HG02885 (cell line): ENCODE results near the gene CNTFR.

Experiments used
- ATAC-seq: cut with Tn5 transposase; IDR thresholded peaks from one replicate; pipeline ENCODE4 v1.9.1; 2021; ENCODE audit warnings: mild to moderate bottlenecking; ENCODE audit not compliant: unreplicated experiment, poor library complexity

CNTFR gene

GRCh38 chr9:34557426-34558321 is 31.9 kb downstream of the CNTFR start:
- ATAC-seq = no peak

- ATAC-seq = no peak
Measured at GRCh38 chr9:34556949-34557348, 32.6 kb downstream of the CNTFR start.

GRCh38 chr9:34555936-34556525 is 33.5 kb downstream of the CNTFR start:
- ATAC-seq = no peak

- ATAC-seq = no peak
Measured at GRCh38 chr9:34555500-34555899, 34.0 kb downstream of the CNTFR start.

DNA sequence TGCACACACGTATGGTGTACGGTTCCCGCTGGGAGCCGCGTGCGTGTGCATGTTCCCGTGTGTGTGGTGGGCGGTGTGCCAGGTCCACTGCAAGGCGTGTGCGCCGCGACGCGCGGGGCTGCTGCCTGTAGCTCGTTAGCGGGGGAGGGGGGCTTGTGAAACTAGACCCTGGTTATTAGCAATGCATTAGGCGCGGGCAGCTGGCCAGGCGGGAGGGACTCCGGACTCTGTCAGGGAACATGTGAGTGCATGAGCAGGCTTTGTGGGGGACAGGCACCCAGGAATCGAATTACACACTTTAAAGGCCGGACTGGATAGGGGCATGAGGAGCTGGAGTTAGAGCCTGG is 34.5 kb downstream of the CNTFR start:
- ATAC-seq = no peak

GRCh38 chr9:34554211-34555001 is 35.1 kb downstream of the CNTFR start:
- ATAC-seq = no peak

- ATAC-seq = no peak
Measured at GRCh38 chr9:34553511-34554021, 36.0 kb downstream of the CNTFR start.

DNA sequence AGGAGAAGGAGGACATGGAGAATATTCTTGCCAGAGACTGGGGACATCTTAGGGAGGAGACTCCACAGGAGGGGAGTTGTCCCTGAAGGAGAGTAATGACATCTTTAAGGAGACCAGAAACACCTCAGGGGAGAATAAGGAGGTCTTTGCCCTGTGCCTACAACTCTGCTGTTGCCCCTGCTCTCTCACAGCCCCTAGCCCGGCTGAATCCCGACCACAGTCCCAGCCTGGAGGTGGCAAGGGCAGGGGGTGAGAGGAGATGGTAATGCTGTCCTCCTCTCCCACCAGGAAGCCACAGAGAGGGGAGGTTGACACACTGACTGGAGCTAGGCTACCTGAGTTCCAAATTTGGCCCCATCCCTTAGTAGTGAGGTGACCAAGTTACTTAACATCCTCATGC is 36.5 kb downstream of the CNTFR start:
- no peak for ATAC-seq

GRCh38 chr9:34552606-34552981 is 36.9 kb downstream of the CNTFR start:
- ATAC-seq = no peak

DNA sequence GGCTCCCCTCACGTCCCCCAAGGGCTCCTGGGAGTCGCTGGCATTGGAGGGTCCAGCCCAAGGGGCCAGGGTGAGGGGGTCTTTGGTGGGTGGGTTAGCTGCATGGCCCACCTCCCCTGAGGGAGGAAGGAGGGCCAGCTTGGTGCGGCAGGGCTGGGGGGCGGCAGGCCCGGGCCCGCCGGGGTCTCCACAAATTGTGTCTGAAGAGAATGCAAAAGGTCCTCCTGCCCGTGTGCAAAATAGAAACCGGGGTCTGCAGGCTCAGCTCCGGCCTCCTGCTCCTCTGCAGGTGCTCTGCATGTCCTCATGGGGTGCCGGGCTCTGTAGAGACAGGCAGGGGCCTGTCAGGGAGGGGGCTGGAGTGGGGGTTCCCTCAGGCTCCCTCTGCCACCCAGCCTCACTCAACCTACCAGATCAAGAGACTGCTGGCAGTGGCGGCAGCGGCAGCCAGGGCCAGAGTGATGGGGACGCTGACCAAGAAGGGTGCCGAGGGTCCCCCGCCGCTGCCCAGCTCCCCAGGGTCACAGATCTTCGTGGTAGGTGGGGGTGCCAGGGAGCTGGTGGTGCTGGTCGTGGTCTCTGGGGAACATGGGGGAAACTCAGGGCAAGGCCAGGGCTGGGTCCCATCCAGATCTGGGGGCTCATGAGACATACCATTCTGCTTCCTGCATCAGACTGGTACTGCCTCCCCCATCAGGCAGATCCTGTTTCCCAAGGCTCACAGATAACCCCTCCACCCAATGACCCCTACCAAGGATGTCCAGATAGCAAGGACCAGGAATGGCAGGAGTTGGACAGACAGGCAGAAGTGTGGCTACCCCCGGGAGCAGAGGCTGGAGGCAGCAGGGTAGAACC is 37.5 kb downstream of the CNTFR start:
- ATAC-seq = no peak

DNA sequence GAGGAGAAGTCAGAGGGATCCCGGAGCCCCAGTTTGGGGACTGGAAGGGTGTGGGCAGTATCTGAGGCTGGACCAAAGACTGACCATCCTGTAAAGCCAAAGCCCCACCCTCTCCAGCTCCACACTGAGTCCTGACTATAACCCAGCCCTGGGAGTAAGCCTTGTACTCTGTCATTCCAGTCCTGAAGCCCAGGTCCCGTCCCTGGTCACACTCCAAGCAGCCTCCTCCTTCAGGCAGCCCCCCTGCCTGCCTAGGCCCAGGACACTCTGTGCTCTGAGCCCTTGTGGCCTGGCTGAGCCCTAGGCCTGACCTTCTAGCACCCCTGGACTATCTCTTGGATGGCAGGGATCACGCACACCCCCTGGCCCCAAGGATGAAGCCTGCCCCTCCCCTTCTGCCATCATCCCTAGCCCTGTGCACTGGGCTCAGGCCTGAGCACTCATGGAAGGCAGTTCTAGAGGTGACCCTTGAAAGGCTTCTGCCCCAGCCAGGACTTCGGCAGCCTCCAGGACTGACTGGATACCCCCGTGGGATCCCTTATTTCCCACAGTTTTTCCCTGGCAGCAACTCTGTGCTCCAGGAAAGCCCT is 38.7 kb downstream of the CNTFR start:
- ATAC-seq = no peak

GRCh38 chr9:34550016-34550680 is 39.4 kb downstream of the CNTFR start:
- ATAC-seq = no peak

DNA sequence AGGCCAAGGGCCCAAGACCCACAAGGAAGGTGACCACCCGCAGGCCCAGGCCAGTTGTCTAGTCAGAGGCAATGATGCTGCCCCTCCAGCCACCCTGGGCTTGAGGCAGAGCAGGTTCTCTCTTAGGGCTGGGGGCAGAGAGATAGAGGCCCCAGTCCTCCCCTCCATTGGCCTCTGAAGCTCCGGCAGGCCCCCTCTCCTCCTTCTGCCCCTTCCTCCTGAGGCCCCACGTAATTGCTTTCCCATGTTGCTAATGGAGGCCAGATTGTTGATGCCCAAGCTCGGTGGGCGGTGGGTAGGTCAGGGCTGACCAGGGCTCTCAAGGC is 40.2 kb downstream of the CNTFR start:
- no peak for ATAC-seq

DNA sequence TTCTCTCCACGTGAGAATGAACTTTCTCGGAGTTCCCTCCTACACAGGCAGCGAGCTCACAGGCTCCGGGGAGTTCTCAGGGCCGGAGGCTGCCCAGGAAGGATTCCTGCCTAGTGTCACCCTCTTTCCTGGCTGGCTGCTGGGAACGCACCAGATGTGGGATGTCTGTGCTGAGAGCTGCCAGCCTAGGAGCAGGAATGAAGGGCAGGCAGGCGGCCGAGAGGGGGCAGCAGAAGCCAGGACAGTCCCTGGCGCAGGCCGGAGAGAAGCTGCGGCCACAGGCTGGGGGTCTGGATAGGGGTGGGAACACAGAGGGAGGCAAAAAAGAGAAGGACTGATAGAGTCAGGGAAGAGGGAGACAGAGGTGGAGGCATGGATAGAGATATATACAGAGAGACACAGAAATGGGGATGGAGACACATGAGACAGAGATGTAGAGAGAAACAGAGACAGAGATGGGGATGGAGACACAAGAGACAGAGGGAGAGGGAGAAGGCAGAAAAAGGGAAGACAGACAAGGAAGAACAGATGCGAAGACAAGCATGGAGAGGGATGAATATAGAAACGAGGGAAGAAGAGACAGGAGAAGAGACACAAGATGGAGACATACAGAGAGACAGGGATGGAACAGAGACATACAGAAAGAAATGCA is 41.4 kb downstream of the CNTFR start:
- peak; percentile 44 for ATAC-seq

- no peak for ATAC-seq
Measured at GRCh38 chr9:34546834-34547827, 42.4 kb downstream of the CNTFR start.

DNA sequence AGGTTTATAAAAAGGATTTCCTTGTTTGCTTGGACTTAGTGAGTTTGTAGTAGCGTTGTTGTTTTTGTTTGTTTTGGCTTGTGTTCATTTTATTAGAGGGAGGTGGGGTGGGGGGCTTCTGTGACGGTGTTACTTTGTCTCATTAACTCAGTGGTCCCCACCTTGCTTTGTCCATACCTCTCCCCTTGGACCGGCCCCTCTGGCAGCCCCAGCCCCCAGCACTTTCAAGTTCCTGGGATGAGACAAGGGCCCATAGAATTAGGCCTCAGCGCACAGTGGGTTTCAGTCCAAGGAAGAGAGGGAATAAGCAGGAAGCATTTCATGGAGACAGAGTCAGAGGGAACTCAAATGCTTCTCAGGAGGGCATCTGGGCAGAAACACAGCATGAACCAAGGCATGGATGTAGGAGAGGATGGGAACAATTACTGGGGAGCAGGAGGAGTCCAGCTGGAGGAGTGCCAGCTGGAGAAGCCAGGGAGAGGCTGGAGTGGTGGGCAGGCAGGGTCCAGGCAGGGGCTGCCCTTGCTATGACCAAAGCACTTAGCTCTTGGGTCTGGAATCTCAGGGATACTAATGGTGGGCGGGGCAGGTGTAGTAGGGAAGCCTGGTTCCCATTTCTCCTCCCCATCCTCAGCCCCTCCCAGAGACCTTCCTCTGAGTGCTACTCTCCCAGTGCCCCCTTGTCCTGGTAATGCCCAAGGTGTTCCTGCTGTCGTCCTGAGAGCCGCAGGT is 43.3 kb downstream of the CNTFR start:
- ATAC-seq = no peak

- ATAC-seq = no peak
Measured at GRCh38 chr9:34545497-34545896, 44.0 kb downstream of the CNTFR start.
